Measurements from ENCODE around the gene RIMKLA. TPM values are rescaled to one million over a fixed set of nuclear protein-coding genes. Genes with fewer than 3 reads are reported as not detected.

The RIMKLA gene
- total and polyA plus RNA-seq, 2 experiments from 2014 or later, result 4.1 to 6.6 TPM

DNA sequence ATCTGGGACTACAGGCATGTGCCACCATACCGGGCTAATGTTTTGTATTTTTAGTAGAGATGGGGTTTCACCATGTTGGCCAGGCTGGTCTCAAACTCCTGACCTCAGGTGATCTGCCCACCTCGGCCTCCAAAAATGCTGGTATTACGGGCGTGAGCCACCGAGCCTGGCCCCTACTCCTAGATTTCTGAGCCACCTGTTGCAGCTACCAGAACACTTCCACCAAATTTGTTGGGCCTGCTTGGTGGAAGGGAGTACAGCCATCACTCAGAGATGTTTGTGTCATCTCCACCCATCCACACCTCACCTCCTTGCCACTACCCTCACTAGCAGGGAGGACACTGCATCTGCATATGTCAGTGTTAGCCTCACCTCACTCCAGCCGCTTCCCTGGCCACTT lies 5.5 kb downstream of the RIMKLA start (continued):
- TF ChIP-seq, protein P1, sequence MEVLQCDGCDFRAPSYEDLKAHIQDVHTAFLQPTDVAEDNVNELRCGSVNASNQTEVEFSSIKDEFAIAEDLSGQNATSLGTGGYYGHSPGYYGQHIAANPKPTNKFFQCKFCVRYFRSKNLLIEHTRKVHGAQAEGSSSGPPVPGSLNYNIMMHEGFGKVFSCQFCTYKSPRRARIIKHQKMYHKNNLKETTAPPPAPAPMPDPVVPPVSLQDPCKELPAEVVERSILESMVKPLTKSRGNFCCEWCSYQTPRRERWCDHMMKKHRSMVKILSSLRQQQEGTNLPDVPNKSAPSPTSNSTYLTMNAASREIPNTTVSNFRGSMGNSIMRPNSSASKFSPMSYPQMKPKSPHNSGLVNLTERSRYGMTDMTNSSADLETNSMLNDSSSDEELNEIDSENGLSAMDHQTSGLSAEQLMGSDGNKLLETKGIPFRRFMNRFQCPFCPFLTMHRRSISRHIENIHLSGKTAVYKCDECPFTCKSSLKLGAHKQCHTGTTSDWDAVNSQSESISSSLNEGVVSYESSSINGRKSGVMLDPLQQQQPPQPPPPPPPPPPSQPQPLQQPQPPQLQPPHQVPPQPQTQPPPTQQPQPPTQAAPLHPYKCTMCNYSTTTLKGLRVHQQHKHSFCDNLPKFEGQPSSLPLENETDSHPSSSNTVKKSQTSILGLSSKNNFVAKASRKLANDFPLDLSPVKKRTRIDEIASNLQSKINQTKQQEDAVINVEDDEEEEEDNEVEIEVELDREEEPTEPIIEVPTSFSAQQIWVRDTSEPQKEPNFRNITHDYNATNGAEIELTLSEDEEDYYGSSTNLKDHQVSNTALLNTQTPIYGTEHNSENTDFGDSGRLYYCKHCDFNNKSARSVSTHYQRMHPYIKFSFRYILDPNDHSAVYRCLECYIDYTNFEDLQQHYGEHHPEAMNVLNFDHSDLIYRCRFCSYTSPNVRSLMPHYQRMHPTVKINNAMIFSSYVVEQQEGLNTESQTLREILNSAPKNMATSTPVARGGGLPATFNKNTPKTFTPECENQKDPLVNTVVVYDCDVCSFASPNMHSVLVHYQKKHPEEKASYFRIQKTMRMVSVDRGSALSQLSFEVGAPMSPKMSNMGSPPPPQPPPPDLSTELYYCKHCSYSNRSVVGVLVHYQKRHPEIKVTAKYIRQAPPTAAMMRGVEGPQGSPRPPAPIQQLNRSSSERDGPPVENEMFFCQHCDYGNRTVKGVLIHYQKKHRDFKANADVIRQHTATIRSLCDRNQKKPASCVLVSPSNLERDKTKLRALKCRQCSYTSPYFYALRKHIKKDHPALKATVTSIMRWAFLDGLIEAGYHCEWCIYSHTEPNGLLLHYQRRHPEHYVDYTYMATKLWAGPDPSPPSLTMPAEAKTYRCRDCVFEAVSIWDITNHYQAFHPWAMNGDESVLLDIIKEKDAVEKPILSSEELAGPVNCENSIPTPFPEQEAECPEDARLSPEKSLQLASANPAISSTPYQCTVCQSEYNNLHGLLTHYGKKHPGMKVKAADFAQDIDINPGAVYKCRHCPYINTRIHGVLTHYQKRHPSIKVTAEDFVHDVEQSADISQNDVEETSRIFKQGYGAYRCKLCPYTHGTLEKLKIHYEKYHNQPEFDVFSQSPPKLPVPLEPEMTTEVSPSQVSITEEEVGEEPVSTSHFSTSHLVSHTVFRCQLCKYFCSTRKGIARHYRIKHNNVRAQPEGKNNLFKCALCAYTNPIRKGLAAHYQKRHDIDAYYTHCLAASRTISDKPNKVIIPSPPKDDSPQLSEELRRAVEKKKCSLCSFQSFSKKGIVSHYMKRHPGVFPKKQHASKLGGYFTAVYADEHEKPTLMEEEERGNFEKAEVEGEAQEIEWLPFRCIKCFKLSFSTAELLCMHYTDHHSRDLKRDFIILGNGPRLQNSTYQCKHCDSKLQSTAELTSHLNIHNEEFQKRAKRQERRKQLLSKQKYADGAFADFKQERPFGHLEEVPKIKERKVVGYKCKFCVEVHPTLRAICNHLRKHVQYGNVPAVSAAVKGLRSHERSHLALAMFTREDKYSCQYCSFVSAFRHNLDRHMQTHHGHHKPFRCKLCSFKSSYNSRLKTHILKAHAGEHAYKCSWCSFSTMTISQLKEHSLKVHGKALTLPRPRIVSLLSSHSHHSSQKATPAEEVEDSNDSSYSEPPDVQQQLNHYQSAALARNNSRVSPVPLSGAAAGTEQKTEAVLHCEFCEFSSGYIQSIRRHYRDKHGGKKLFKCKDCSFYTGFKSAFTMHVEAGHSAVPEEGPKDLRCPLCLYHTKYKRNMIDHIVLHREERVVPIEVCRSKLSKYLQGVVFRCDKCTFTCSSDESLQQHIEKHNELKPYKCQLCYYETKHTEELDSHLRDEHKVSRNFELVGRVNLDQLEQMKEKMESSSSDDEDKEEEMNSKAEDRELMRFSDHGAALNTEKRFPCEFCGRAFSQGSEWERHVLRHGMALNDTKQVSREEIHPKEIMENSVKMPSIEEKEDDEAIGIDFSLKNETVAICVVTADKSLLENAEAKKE (CRISPR knock-in tag; IDR thresholded peaks at IDR 0.05), result no peak
- TF ChIP-seq, protein P2, sequence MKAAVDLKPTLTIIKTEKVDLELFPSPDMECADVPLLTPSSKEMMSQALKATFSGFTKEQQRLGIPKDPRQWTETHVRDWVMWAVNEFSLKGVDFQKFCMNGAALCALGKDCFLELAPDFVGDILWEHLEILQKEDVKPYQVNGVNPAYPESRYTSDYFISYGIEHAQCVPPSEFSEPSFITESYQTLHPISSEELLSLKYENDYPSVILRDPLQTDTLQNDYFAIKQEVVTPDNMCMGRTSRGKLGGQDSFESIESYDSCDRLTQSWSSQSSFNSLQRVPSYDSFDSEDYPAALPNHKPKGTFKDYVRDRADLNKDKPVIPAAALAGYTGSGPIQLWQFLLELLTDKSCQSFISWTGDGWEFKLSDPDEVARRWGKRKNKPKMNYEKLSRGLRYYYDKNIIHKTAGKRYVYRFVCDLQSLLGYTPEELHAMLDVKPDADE (IDR thresholded peaks at IDR 0.05), result no peak
- TF ChIP-seq NANOG (IDR thresholded peaks at IDR 0.05; ENCODE audit: borderline replicate concordance) (no peak), EZH2 (IDR thresholded peaks at IDR 0.05; ENCODE audit: low read depth, unreplicated experiment) (no peak)

DNA sequence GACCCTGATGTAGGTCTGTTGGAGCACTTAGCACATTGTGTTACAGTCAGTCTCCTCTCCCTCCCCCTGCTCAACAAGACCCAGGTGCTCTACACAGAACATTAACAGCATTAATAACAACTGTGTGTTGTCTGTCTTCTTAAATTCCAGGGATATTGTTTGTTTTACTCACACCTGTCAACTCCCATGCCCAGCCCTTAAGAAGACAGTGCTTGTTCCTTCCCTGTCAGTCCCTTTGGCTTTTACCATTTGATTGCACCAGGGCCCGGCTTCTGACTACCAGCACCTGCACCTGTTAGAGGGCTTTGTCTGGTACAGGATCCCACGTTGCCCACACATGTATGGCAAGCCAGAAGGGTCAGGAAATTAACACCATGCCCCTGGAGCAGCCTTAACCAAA lies 11.7 kb downstream of the RIMKLA start:
- Histone ChIP-seq H3K27me3 (ENCODE audit: insufficient read depth) (no peaks in the 10 kb centered on the region), H3K27ac (ENCODE audit: low read depth) (no peak overlapping the region), H2AFZ (no peak overlapping the region), H3K79me2 (replicated peaks; ENCODE audit: insufficient read depth) (no peaks in the 10 kb centered on the region), H3K4me1 (ENCODE audit: insufficient read depth) (no peaks in the 10 kb centered on the region), H4K20me1 (replicated peaks; ENCODE audit: insufficient read depth) (no peaks in the 10 kb centered on the region), H3K9me2 (ENCODE audit: insufficient read depth) (no peaks in the 10 kb centered on the region), H3F3A (replicated peaks; ENCODE audit: low read depth) (no peaks in the 10 kb centered on the region), H3K4me2 (no peak overlapping the region), H3K4me3 (no peak overlapping the region), H3K36me3 (ENCODE audit: insufficient read depth) (no peaks in the 10 kb centered on the region)
- no peaks in the 10 kb centered on the region for H3K9me3 Mint-ChIP-seq
- H3K27ac Mint-ChIP-seq, result no peak overlapping the region
- DNase-seq (ENCODE audit: low spot score) (no peak), ATAC-seq (no peak)
- no peaks in the 10 kb centered on the region for H3K4me1 Mint-ChIP-seq
- no peaks in the 10 kb centered on the region for H3K27me3 Mint-ChIP-seq (ENCODE audit: insufficient read depth, low read depth, poor library complexity)
- H3K4me3 Mint-ChIP-seq, result no peak overlapping the region
- no peaks in the 10 kb centered on the region for H3K36me3 Mint-ChIP-seq (ENCODE audit: low read depth)
- TF ChIP-seq EZH2phosphoT487 (IDR thresholded peaks at IDR 0.05; ENCODE audit: unreplicated experiment) (no peak), ZNF331 (CRISPR knock-in tag; IDR thresholded peaks at IDR 0.05; ENCODE audit: low read depth) (no peak), POLR2AphosphoS5 (IDR thresholded peaks at IDR 0.05; ENCODE audit: low read depth) (no peak), EZH2 (IDR thresholded peaks at IDR 0.05; ENCODE audit: low read depth, unreplicated experiment) (no peak), STAT1 (IDR thresholded peaks at IDR 0.05; ENCODE audit: unreplicated experiment) (no peak)
- TF ChIP-seq, protein P3, sequence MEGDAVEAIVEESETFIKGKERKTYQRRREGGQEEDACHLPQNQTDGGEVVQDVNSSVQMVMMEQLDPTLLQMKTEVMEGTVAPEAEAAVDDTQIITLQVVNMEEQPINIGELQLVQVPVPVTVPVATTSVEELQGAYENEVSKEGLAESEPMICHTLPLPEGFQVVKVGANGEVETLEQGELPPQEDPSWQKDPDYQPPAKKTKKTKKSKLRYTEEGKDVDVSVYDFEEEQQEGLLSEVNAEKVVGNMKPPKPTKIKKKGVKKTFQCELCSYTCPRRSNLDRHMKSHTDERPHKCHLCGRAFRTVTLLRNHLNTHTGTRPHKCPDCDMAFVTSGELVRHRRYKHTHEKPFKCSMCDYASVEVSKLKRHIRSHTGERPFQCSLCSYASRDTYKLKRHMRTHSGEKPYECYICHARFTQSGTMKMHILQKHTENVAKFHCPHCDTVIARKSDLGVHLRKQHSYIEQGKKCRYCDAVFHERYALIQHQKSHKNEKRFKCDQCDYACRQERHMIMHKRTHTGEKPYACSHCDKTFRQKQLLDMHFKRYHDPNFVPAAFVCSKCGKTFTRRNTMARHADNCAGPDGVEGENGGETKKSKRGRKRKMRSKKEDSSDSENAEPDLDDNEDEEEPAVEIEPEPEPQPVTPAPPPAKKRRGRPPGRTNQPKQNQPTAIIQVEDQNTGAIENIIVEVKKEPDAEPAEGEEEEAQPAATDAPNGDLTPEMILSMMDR (conservative IDR thresholded peaks at IDR 0.05; ENCODE audit: low read depth in 2 of 2), result no peak

Measured in GM23338 (cell line).